ENCODE results near the gene VPS36.

- no peak for TF ChIP-seq CHD2 (IDR thresholded peaks at IDR 0.05; ENCODE audit: low read depth, low read length)
- no peak for TF ChIP-seq ZNF513 (CRISPR knock-in tag; conservative IDR thresholded peaks at IDR 0.05)
- no peak for TF ChIP-seq ZNF792 (CRISPR knock-in tag; IDR thresholded peaks at IDR 0.05)
- TF ChIP-seq ZNF263 (CRISPR knock-in tag; IDR thresholded peaks at IDR 0.05), result no peak
- TF ChIP-seq TAF15 (IDR thresholded peaks at IDR 0.05; ENCODE audit: low read depth, low read length, poor library complexity, severe bottlenecking), result no peak
- TF ChIP-seq IRF1 (CRISPR knock-in tag; IDR thresholded peaks at IDR 0.05; ENCODE audit: low read depth), result no peak
- no peak for TF ChIP-seq CBX5 (CRISPR knock-in tag; IDR thresholded peaks at IDR 0.05; ENCODE audit: borderline replicate concordance)
- TF ChIP-seq TCF12 (IDR thresholded peaks at IDR 0.05), result no peak
- no peak for TF ChIP-seq TCF12 (CRISPR knock-in tag; IDR thresholded peaks at IDR 0.05)
- TF ChIP-seq EZH2 (conservative IDR thresholded peaks at IDR 0.05; ENCODE audit: low read depth, low read length), result no peak
Observed at GRCh38 chr13:52387721-52388120, 62.7 kb downstream of the VPS36 start.

All from HepG2 (cell line).